ENCODE results near the gene NFAT5.

NFAT5 gene

DNA sequence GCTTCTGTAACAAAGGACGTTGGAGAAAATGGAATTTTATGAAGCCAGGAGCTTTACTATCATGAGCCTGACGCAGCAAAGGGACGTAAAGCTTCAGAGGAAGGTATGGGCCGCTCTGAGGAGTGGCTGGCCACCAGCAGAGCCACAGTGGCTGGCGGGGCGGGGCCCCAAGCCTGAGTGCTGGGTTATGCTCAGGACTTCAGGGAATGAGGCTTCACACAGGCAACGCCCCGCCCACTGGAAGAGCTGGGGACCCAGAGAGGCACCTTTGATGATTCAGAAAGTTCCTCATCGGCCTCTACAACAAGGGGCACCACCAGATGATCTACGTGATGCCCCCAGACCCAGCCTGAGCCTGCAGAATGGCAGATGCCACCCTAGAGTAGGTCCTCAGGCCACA is 180.2 kb downstream of the NFAT5 start:
- FAIRE-seq = no peak

DNA sequence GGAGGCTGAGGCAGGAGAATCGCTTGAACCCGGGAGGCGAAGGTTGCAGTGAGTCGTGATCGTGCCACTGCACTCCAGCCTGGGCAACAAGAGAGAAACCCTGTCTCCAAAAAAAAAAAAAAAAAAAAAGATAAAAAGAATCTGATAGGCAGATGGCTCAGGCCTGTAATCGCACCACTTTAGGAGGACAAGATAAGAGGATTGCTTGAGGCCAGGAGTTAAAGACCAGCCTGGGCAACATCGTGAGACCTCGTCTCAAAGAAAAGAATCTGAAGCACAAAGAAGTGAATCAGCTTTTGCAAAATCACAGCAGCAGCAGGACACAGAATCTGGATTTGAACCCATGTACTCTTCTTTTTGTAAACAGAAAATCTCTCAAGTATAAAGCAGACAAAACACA is 181.3 kb downstream of the NFAT5 start:
- FAIRE-seq = no peak

DNA sequence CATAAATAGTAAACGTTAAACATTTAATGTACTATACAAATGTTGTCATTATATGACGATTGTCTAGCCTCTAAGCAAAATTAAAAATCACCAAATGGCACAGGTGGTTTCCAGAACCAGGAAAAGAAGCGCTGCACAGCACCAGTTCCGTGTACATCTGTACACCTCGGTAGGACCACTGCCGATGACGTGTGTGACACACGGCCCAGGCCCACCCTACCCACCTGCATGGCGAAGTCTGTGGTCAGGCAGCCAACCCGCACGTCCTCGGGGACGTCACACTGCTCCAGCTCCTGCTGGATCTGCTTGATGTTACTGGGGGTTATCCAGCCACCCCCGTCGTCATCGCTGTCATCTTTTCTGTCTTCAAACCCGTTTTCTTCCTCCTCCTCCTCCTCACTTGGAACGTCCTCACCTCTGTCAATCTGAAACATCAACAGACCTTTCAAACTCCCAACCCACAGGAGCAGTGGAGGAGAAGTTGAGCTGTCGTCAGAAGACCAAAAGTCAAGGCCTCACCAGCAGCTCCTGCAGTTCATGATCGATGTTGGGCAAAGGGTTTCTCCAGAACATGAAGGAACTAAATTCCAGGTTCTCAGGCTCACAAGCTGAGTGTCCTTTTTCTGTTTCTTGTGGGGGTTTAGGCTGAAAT is 183.1 kb downstream of the NFAT5 start:
- FAIRE-seq = no peak

DNA sequence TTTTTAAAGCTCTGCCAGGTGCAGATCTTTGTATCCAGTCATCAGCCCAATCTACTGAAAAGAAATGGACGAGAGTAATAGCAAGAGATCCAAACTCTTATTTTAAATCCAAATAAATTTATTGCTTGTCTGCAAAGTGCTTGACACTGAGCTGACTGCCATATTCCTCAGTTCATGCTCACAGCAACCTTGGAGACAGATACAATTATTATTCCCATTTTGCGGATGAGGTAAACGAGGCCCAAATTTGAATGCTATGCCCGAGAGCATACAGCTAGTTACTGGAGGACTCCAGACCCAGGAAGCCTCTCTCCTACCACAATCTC is 188.3 kb downstream of the NFAT5 start:
- no peak for FAIRE-seq
